Stimulated activated CD4-positive, alpha-beta T cell treated with anti-CD3 and anti-CD28 coated beads, Interleukin-12 subunit alpha, Interleukin-12 subunit beta, amount 100 ng/mL, for 48 hours (primary cell): Measurements from ENCODE around the gene ALS2CL.

Experiments used
- DNase-seq, 3 donors: peaks; one replicate each; pipeline ENCODE4 v3.0.0-alpha.2; 2020; ENCODE audit warnings: low read depth in 2 of 3, low spot score in 1 of 3

ALS2CL gene

DNA sequence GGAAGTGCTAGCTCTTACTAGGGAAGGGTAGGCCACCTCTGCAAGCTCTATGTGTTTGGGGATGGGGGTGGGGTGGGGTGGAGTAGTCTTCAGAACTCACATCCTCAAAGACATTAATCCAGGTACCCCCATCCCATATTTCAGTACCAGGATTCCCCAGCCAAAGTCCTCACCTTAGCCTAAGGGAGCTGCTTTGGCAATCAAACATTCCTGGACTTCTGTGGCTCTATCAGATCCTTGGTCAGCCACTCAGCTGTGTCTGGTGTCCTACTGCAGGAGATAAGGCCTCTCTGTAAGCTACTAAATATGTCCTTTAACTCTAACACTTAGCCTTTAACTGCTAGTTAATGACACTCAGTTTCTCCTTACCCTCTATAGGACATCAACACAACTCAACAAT lies 54.3 kb downstream of the ALS2CL start:
- DNase-seq: no peak

DNA sequence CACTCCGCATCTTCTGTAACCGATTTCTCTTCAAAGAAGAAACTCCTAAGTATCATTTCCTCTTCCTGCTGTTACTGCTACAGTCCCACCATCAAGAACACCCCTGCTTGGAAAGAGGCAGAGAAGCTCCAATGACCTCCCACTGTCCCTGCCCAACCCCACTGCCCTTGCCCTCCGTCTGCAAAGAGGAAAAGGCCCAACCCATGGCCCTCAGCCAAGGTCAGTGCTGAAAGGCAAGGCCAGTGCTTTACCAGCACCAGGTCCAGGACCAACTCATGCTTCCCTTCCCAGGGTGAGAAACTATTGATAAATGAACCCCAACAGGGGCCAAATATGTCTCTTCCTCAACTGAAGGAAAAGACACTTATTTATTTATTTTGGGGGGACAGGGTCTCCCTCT lies 58.6 kb downstream of the ALS2CL start:
- no peak for DNase-seq

DNA sequence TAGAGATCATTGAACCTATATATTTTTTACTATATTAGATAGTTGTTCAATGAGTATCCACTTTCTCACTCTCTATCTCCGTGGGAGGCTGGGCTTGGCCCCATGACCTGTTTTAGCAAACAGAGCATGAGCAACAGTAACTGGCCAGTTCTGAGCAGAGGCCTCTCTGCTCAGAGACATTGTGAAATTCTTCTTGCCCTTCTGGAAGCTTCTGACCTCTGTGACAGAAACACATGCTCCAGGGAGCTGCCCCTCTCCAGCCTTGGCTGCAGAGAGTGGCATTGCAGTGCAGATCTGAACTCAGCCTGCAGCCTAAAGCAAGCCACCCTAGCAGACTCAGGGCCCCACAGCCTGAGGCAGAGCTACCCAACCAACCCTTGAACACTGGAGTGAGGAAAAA lies 60.7 kb downstream of the ALS2CL start:
- no peak for DNase-seq

GRCh38 chr3:46629551-46630517 lies 63.6 kb downstream of the ALS2CL start:
- DNase-seq: peak; percentile 54 to 74 (median 73)

DNA sequence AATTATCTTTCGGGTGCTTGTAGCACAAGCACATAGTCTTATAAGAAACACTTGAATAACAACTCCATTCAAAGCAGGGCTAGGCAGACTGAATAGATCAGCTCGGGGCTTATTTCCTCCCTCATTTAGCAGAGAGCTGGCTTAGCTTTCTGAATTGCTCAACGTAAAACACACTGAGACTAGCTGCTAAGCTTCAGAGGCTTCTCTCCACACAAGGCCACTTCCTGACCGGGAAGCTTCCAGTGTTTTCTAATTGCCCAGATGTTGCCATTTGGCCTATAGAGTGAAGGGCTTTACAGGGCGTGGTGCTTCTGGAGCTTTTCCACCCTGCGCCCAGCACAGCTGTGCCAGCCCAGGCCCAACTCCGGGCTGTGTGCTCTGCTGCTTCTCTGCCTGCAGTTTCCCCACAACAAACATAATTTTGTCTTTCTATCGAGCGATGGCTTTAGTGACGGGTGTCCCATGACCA lies 64.5 kb downstream of the ALS2CL start:
- no peak for DNase-seq

DNA sequence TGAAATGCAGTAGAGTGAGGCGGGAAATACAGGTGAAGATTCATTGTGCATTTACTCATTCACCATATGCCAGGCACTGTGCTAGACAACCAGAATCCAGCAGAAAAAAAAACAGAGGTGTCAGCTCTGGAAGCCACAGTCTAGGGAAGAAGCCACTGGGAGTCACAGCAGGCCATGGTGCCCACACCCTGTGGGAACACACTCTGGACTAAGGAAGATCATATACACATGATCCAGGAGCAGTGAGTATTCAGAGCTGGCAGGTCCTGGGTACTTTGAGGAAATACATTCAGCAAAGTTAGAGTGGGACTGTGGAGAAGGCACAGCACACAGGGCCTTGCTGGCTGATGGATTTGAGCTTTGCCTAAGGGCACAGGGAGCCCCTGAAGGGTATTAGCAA lies 66.4 kb downstream of the ALS2CL start:
- DNase-seq: no peak

- DNase-seq: no peak
These were observed 67.4 kb downstream of the ALS2CL start for GRCh38 chr3:46626039-46626438.

- DNase-seq: no peak
These were observed 68.4 kb downstream of the ALS2CL start for GRCh38 chr3:46624975-46625490.

GRCh38 chr3:46624533-46624932 lies 68.9 kb downstream of the ALS2CL start:
- DNase-seq: no peak

DNA sequence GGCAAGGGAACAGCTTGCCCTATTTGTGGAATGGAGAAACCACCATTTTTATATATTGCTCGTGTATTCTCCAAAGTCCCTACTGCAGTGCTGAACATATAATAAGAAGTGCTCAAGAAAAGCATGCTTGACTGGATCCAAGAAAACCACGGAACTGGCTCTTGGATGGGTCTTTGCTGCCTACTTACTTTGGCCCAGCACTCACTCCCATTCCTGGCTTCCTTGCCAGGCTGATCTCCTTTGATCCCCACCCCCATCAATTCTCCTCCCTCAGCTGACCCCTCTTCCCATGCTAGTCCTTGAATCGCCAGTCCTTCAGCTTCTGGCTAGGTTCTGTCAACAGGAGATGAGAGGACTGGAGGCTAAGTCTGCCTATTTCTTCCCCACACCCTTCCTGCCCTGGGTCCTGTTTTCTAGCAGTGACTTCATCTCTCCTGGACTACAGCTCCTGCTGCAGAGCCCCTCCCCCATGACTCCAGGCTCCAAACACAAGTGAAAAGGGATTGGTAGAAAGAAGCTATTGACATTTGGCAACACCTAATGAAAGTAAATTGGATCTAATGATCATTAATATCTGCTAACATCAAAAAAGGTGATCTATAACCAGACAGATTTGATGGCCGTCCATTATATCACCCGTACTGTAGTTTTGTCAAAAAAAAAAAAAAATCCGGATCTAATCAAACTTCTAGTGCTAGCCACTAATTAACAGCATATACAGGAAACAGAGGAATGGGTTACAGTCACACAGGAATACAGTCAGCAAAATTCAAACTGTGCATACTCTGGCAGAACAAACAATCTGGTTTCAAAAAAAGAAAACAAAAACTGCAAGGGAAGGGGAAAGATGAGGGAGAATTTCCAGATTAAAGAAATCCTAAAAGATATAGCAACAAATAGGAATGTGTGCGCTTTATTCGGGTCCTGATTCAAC lies 73.4 kb downstream of the ALS2CL start:
- no peak for DNase-seq
